Thoracic aorta (tissue), 2 donors: ENCODE data around the gene PDGFC. TPM values are rescaled to one million over a fixed set of nuclear protein-coding genes. Genes with fewer than 3 reads are reported as not detected.
A peak's percentile ranks its signal among the peaks of the same experiment; 100 is the strongest.

Experiments used
- ATAC-seq: fragments of 150-250 bp; one replicate; pipeline ENCODE4 v1.8.0; 2017; ENCODE audit warnings: low read depth; ENCODE audit not compliant: insufficient number of reproducible peaks, low FRiP score
- DNase-seq: peaks from one replicate; pipeline ENCODE4 v3.0.0-alpha.2; 2020; ENCODE audit warnings: low spot score
- H3K27ac ChIP-seq, 2 donors: fragments of 200-600 bp; sonication (generic); 1 replicate in 1 of 2; 2 replicates in 1 of 2; pipeline ENCODE4 v1.5.1; 2016; ENCODE audit warnings: mild to moderate bottlenecking in 2 of 2, moderate library complexity in 2 of 2
- H3K27me3 ChIP-seq: fragments of 200-600 bp; sonication (generic); replicated peaks from 2 replicates; pipeline ENCODE4 v1.6.0; 2016; ENCODE audit warnings: mild to moderate bottlenecking; ENCODE audit not compliant: insufficient read depth
- H3K36me3 ChIP-seq: fragments of 200-600 bp; sonication (generic); one replicate; pipeline ENCODE4 v1.5.1; 2016
- H3K4me1 ChIP-seq, 2 donors: fragments of 200-600 bp; sonication (generic); 1 replicate in 1 of 2; 2 replicates in 1 of 2; pipeline versions ENCODE4 v1.5.1 to v1.6.0; 2016; ENCODE audit warnings: low read depth in 2 of 2, mild to moderate bottlenecking in 1 of 2; ENCODE audit not compliant: control insufficient read depth in 1 of 2
- H3K4me3 ChIP-seq: fragments of 200-600 bp; sonication (generic); 2 replicates; pipeline ENCODE4 v1.5.1; 2016; ENCODE audit warnings: mild to moderate bottlenecking
- H3K9me3 ChIP-seq: fragments of 200-600 bp; sonication (generic); 2 replicates; pipeline ENCODE4 v1.5.1; 2016
- total RNA-seq, 2 donors: library from RNA; depleted of rRNA; stranded (reverse); fragments of >200 nt; gene quantifications; one replicate each; pipeline versions ENCODE4 v1.1.0 to v1.2.3, GENCODE V29; 2016
- TF ChIP-seq, protein P1 (sequence below): fragments of 200-600 bp; sonication (generic); IDR thresholded peaks from one replicate; pipeline ENCODE4 v1.5.1; 2019; ENCODE audit warnings: antibody characterized with exemption

The PDGFC gene
- total RNA-seq, 2 donors from 2014 or later = 31.4 to 32.8 TPM

DNA sequence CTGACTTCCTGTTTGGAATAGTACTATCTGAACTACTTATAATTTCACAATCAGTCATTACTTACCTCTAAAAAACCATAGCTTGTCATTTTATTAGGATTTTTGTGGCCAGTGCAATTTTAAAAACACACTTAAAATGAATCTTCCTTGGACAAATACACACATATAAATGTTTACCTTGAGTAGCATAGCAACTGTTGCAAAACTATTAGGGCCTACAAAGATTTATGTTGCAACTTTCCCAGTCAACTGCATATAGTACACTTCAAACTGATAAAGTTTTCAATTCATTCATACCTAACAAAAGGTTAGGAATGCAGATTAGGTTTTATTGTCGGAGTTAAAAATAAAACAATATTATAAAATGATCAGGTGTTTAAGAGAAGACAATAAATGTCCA is 193.0 kb downstream of the PDGFC start:
- DNase-seq = no peak
- no peak for ATAC-seq
- no peaks in the 10 kb centered on the region for H3K36me3 ChIP-seq

DNA sequence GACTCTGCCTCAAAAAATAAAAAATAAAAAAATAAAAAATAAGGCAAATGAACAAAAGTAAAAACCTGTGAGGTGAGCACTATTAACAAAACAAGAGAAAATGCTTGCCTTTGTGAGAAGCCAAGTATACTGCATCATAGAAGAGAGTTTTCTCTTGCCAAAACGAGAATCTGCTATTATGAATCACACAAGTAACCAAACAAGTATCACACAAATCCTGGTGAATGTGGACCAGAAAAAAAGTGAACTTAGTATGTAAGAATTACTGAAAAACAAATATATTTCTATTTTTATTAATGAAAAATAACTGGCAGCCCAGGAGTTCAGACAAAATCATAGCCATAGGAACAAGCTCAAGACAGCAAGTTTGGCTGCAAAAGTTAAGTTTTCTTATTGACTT is 193.5 kb downstream of the PDGFC start:
- TF ChIP-seq, protein P1, sequence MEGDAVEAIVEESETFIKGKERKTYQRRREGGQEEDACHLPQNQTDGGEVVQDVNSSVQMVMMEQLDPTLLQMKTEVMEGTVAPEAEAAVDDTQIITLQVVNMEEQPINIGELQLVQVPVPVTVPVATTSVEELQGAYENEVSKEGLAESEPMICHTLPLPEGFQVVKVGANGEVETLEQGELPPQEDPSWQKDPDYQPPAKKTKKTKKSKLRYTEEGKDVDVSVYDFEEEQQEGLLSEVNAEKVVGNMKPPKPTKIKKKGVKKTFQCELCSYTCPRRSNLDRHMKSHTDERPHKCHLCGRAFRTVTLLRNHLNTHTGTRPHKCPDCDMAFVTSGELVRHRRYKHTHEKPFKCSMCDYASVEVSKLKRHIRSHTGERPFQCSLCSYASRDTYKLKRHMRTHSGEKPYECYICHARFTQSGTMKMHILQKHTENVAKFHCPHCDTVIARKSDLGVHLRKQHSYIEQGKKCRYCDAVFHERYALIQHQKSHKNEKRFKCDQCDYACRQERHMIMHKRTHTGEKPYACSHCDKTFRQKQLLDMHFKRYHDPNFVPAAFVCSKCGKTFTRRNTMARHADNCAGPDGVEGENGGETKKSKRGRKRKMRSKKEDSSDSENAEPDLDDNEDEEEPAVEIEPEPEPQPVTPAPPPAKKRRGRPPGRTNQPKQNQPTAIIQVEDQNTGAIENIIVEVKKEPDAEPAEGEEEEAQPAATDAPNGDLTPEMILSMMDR = no peak
- H3K9me3 ChIP-seq = no peaks in the 10 kb centered on the region
- no peaks in the 10 kb centered on the region for H3K27me3 ChIP-seq
- ATAC-seq = no peak
- no peak for DNase-seq
- H3K4me1 ChIP-seq = peaks cover 57 to 75% of the 10 kb centered on the region in 2 donors
- peak overlapping the region; percentile 51 to 86 for H3K27ac ChIP-seq
- H3K36me3 ChIP-seq = no peaks in the 10 kb centered on the region
- no peak overlapping the region for H3K4me3 ChIP-seq

More for the DNA sequence above, 193.0 kb downstream of the PDGFC start:
- TF ChIP-seq, protein P1 = no peak
- H3K27me3 ChIP-seq = no peaks in the 10 kb centered on the region
- H3K4me3 ChIP-seq = no peak overlapping the region
- H3K27ac ChIP-seq = peak overlapping the region in 1 of 2 donors; percentile 86
- H3K9me3 ChIP-seq = no peaks in the 10 kb centered on the region
- H3K4me1 ChIP-seq = peaks cover 53 to 71% of the 10 kb centered on the region in 2 donors

- no peaks in the 10 kb centered on the region for H3K27me3 ChIP-seq
- ATAC-seq (no peak), DNase-seq (no peak)
- H3K4me3 ChIP-seq = peak overlapping the region; percentile 12
- H3K36me3 ChIP-seq = no peaks in the 10 kb centered on the region
- H3K27ac ChIP-seq = peak overlapping the region in 1 of 2 donors; percentile 86
- peaks cover 68 to 87% of the 10 kb centered on the region in 2 donors for H3K4me1 ChIP-seq
- H3K9me3 ChIP-seq = no peaks in the 10 kb centered on the region
- TF ChIP-seq, protein P1 = no peak
Measured at GRCh38 chr4:156775813-156776212, 195.8 kb downstream of the PDGFC start.

GRCh38 chr4:156774422-156774821 is 197.2 kb downstream of the PDGFC start:
- peak; percentile 5 for DNase-seq
- Histone ChIP-seq H3K36me3 (no peaks in the 10 kb centered on the region), H3K4me3 (peak overlapping the region; percentile 59), H3K27ac (peak overlapping the region; percentile 86 to 87), H3K27me3 (no peaks in the 10 kb centered on the region), H3K4me1 (peaks cover 82 to 95% of the 10 kb centered on the region in 2 donors), H3K9me3 (no peaks in the 10 kb centered on the region)
- TF ChIP-seq, protein P1 = no peak
- ATAC-seq = peak; percentile 84

- H3K27me3 ChIP-seq = no peaks in the 10 kb centered on the region
- peak overlapping the region; percentile 59 for H3K4me3 ChIP-seq
- H3K36me3 ChIP-seq = no peaks in the 10 kb centered on the region
- TF ChIP-seq, protein P1 = no peak
- H3K9me3 ChIP-seq = no peaks in the 10 kb centered on the region
- no peak for ATAC-seq
- peak overlapping the region; percentile 86 to 87 for H3K27ac ChIP-seq
- H3K4me1 ChIP-seq = peaks cover 80 to 90% of the 10 kb centered on the region in 2 donors
- DNase-seq = no peak
Measured at GRCh38 chr4:156773648-156774357, 197.8 kb downstream of the PDGFC start.
